ENCODE results near the gene KDM4B.

Gene KDM4B

DNA sequence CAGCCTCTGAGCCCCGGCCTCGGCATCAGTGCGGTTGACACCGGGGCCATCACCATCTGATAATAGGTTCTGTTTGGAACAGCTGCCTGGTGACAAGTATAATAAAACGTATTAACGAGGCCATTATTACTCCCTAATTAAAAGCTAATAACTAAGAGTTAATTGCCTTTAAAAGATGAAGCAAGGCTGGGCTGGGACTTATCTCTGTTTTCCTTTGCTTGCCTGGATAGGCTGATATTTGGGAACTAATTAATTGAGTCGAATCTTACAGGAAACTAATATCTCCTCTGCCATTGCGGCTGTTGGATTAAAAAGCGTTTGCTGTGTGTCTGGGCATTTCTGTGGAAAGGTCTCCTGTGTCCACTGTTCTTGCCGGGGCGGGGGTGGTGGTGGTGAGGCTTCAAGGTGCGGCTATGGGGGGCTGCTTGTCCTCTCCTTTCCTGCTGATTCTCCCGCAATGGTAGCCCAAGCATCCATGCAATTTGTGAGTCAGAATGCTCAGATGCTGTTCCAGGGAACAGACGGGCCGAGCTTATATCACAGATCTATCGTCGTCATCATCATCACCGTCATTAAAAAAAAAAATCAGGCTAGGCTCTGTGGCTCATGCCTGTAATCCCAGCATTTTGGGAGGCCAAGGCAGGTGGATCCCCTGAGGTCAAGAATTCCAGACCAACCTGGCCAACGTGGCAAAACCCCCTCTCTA lies 209.0 kb downstream of the KDM4B start:
- no peak overlapping the region for H3K4me3 ChIP-seq (ENCODE audit: low read depth, low read length)
- no peak for TF ChIP-seq CTCF (IDR thresholded peaks at IDR 0.05; ENCODE audit: low read depth, low read length)
- no peak for DNase-seq (ENCODE audit: low read depth, low spot score)
- in situ Hi-C loops (cut with HindIII; ENCODE audit: low sequenced_read_pairs), result no loop called here

GRCh38 chr19:5178841-5179240 lies 209.9 kb downstream of the KDM4B start:
- in situ Hi-C loops (cut with HindIII; ENCODE audit: low sequenced_read_pairs), result no loop called here
- no peak for DNase-seq (ENCODE audit: low read depth, low spot score)
- TF ChIP-seq CTCF (IDR thresholded peaks at IDR 0.05; ENCODE audit: low read depth, low read length), result no peak
- H3K4me3 ChIP-seq (ENCODE audit: low read depth, low read length), result no peak overlapping the region

- DNase-seq (ENCODE audit: low read depth, low spot score), result no peak
- in situ Hi-C loops (cut with HindIII; ENCODE audit: low sequenced_read_pairs), result no loop called here
- no peak overlapping the region for H3K4me3 ChIP-seq (ENCODE audit: low read depth, low read length)
- TF ChIP-seq CTCF (IDR thresholded peaks at IDR 0.05; ENCODE audit: low read depth, low read length), result no peak
Observed at GRCh38 chr19:5179256-5179655, 210.3 kb downstream of the KDM4B start.

- no peak overlapping the region for H3K4me3 ChIP-seq (ENCODE audit: low read depth, low read length)
- in situ Hi-C loops (cut with HindIII; ENCODE audit: low sequenced_read_pairs), result no loop called here
- no peak for DNase-seq (ENCODE audit: low read depth, low spot score)
- no peak for TF ChIP-seq CTCF (IDR thresholded peaks at IDR 0.05; ENCODE audit: low read depth, low read length)
Observed at GRCh38 chr19:5181329-5181728, 212.4 kb downstream of the KDM4B start.

GRCh38 chr19:5182751-5183150 lies 213.8 kb downstream of the KDM4B start:
- H3K4me3 ChIP-seq (ENCODE audit: low read depth, low read length), result no peak overlapping the region
- TF ChIP-seq CTCF (IDR thresholded peaks at IDR 0.05; ENCODE audit: low read depth, low read length), result no peak
- DNase-seq (ENCODE audit: low read depth, low spot score), result no peak
- in situ Hi-C loops (cut with HindIII; ENCODE audit: low sequenced_read_pairs), result no loop called here

DNA sequence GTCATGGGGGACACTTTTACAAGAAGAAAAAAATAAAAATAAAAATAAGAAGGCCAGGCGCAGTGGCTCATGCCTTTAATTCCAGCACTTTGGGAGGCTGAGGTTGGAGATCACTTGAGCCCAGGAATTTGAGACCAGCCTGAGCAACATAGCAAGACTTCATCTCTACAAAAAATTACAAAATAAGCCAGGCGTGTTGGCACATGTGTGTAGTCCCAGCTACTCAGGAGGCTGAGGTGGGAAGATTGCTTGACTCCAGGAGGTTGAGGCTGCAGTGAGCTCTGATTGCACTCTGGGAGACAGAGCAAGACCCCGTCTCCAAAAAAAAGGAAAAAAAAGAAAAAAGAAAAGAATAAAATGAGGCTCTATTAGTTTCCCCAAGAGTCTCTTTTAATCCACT lies 214.7 kb downstream of the KDM4B start:
- no peak overlapping the region for H3K4me3 ChIP-seq (ENCODE audit: low read depth, low read length)
- no peak for TF ChIP-seq CTCF (IDR thresholded peaks at IDR 0.05; ENCODE audit: low read depth, low read length)
- in situ Hi-C loops (cut with HindIII; ENCODE audit: low sequenced_read_pairs), result no loop called here
- DNase-seq (ENCODE audit: low read depth, low spot score), result no peak
